Adrenal gland (tissue), 12 donors: Measurements from ENCODE around the gene GLE1. TPM values are rescaled to one million over a fixed set of nuclear protein-coding genes. Genes with fewer than 3 reads are reported as not detected.
"Not testable (repeated sequence)": the region's sequence is repeated elsewhere in the genome, so short reads cannot be mapped to it uniquely, and the experiment has no call there.

Experiments used
- DNase-seq, 7 donors: peaks; one replicate each; pipeline ENCODE4 v3.0.0-alpha.2; 2019 to 2020
- H3K27ac ChIP-seq, 5 donors: fragments of 200-600 bp; sonication (generic) in 4 of 5; 1 replicate in 3 of 5; 2 replicates in 2 of 5; pipeline versions ENCODE4 v1.5.1 to v1.8.0; 2016 to 2020; ENCODE audit warnings: mild to moderate bottlenecking in 1 of 5
- H3K27me3 ChIP-seq: fragments of 200-600 bp; 2 replicates; pipeline ENCODE4 v1.8.0; 2021
- H3K36me3 ChIP-seq, 2 donors: fragments of 200-600 bp; replicated peaks in 1 of 2; 1 replicate in 1 of 2; 2 replicates in 1 of 2; pipeline versions ENCODE4 v1.5.1 to v1.8.0; 2018 to 2022
- H3K4me1 ChIP-seq, 2 donors: fragments of 200-600 bp; replicated peaks in 1 of 2; 1 replicate in 1 of 2; 2 replicates in 1 of 2; pipeline versions ENCODE4 v1.5.1 to v1.8.0; 2018 to 2021
- H3K4me3 ChIP-seq, 4 donors: fragments of 200-600 bp; sonication (generic) in 3 of 4; one replicate each; pipeline ENCODE4 v1.5.1; 2016 to 2018
- H3K9me3 ChIP-seq, 3 donors: fragments of 200-600 bp; sonication (generic) in 1 of 3; replicated peaks in 1 of 3; 1 replicate in 2 of 3; 2 replicates in 1 of 3; pipeline versions ENCODE4 v1.5.1 to v1.8.0; 2016 to 2021
- CTCF ChIP-seq, 6 experiments: fragments of 450-650 bp in 4 of 6; fragments of 200-600 bp in 2 of 6; sonication (generic) in 1 of 6; IDR thresholded peaks; 1 replicate in 5 of 6; 2 replicates in 1 of 6; pipeline versions ENCODE4 v1.5.1 to v1.8.0; 2016 to 2021; ENCODE audit warnings: antibody characterized with exemption in 6 of 6, mild to moderate bottlenecking in 2 of 6, moderate library complexity in 1 of 6
- POLR2A ChIP-seq, 2 donors: fragments of 450-650 bp; IDR thresholded peaks; one replicate each; pipeline ENCODE4 v1.6.1; 2017; ENCODE audit warnings: antibody characterized with exemption in 2 of 2, mild to moderate bottlenecking in 2 of 2, moderate library complexity in 1 of 2
- WGBS, 4 donors: extraction: QIAGEN DNeasy Blood & Tissue Kit in 2 of 4; methylation state at CpG; one replicate each; pipeline versions ENCODE4 v1.1.5 to v1.1.7; 2013 to 2017; 5-methylcytosine and 5-hydroxymethylcytosine counted together
- intact Hi-C, 2 donors: fragments of 100-400 bp; cut with DNase I; formaldehyde crosslinking; loops; one replicate each; pipeline versions ENCODE4 v1.14.1 to v1.15.0; 2022 to 2023
- polyA plus RNA-seq, 3 donors: library from polyadenylated mRNA; stranded (reverse); fragments of 200-250 nt in 2 of 3; fragments of 350-450 nt in 1 of 3; fragmentation: Illumina TruSeq in 1 of 3; extraction: RNeasy Lipid Tissue Mini Kit (QIAGEN cat#74804) in 1 of 3; gene quantifications; one replicate each; pipeline ENCODE4 v1.2.3, GENCODE V29; 2013 to 2014
- total RNA-seq, 9 donors: library from RNA; depleted of rRNA in 4 of 9; stranded (reverse); fragments of >200 nt in 4 of 9; fragments of 120-200 nt in 1 of 9; fragmentation: NEBNext Ultra II Directional in 1 of 9; extraction: Animal tissue kit (Norgen Biotek cat#: 25700) in 1 of 9; gene quantifications; one replicate each; pipeline versions ENCODE4 v1.1.0 to v1.2.4, GENCODE V29; 2013 to 2023
- donor health status: healthy with polysubstance abuse.
- donor health status: Bipolar disorder and iron deficiency.
- donor health status: DM: yes; HTN: yes; CAD: no.
- donor health status: DM: no; HTN: no; CAD: no.
- donor health status: DM: no; HTN: no; CAD: no.
- donor health status: DM: yes; HTN: yes; CAD: no.

The GLE1 gene
- total and polyA plus RNA-seq, 12 donors = 13.1 to 81.9 (median 28.5) TPM

GRCh38 chr9:128499920-128500319, 4.6 kb upstream of the GLE1 start:
- TF ChIP-seq POLR2A (IDR thresholded peaks at IDR 0.05) (no peak), CTCF (IDR thresholded peaks at IDR 0.05) (no peak)
- H3K27ac ChIP-seq = no peak overlapping the region
- peaks cover 6 to 10% of the 10 kb centered on the region in 2 donors for H3K4me1 ChIP-seq
- DNase-seq = no peak
- peaks cover 0 to 57% of the 10 kb centered on the region in 2 donors for H3K36me3 ChIP-seq
- intact Hi-C loops = no loop called here
- H3K4me3 ChIP-seq = no peak overlapping the region
- no peaks in the 10 kb centered on the region for H3K27me3 ChIP-seq
- H3K9me3 ChIP-seq = no peaks in the 10 kb centered on the region
- 90 to 97% (median 93%) methylated on average over 15 of the region's 15 CpGs for WGBS, 4 donors

GRCh38 chr9:128503415-128503825, 1.1 kb upstream of the GLE1 start:
- Histone ChIP-seq H3K36me3 (peaks cover 0 to 31% of the 10 kb centered on the region in 2 donors), H3K4me3 (peak overlapping the region in 1 of 4 donors; percentile 73), H3K4me1 (peaks cover 15 to 25% of the 10 kb centered on the region in 2 donors), H3K27ac (peak overlapping the region in 1 of 5 donors; percentile 80)
- H3K9me3 ChIP-seq, H3K27me3 ChIP-seq, intact Hi-C loops, DNase-seq: not testable (repeated sequence)
- WGBS, 4 donors = 59 to 75% (median 68%) methylated on average over 14 of the region's 14 CpGs

- intact Hi-C loops = no loop called here
These were observed 649 bp upstream of the GLE1 start for GRCh38 chr9:128503870-128504269.

GRCh38 chr9:128505414-128505765, 871 bp downstream of the GLE1 start:
- Histone ChIP-seq H3K27ac (peak overlapping the region; percentile 80 to 92 (median 87)), H3K9me3 (no peaks in the 10 kb centered on the region), H3K27me3 (no peaks in the 10 kb centered on the region), H3K4me3 (peak overlapping the region in 3 of 4 donors; percentile 62 to 93 (median 73)), H3K4me1 (peaks cover 15 to 25% of the 10 kb centered on the region in 2 donors), H3K36me3 (peaks cover 0 to 28% of the 10 kb centered on the region in 2 donors)
- DNase-seq = peak in 3 of 7 donors; percentile 17 to 38 (median 31)
- TF ChIP-seq CTCF (IDR thresholded peaks at IDR 0.05) (no peak), POLR2A (IDR thresholded peaks at IDR 0.05) (no peak)
- WGBS, 4 donors = 16 to 23% (median 19%) methylated on average over 6 of the region's 6 CpGs
- intact Hi-C loops = no loop called here

More at GRCh38 chr9:128503870-128504269, 649 bp upstream of the GLE1 start:
- no peaks in the 10 kb centered on the region for H3K27me3 ChIP-seq
- H3K4me3 ChIP-seq = peak overlapping the region in 2 of 4 donors; percentile 62 to 73
- peak; percentile 38 to 78 (median 59) for DNase-seq
- H3K4me1 ChIP-seq = peaks cover 15 to 25% of the 10 kb centered on the region in 2 donors
- H3K36me3 ChIP-seq = peaks cover 0 to 28% of the 10 kb centered on the region in 2 donors
- no peak for TF ChIP-seq POLR2A (IDR thresholded peaks at IDR 0.05)
- 14 to 19% (median 16%) methylated on average over 11 of the region's 11 CpGs for WGBS, 4 donors
- H3K9me3 ChIP-seq = no peaks in the 10 kb centered on the region
- H3K27ac ChIP-seq = peak overlapping the region in 2 of 5 donors; percentile 80 to 85

- Histone ChIP-seq H3K27ac (peak overlapping the region in 2 of 5 donors; percentile 18 to 80), H3K36me3 (peaks cover 0 to 29% of the 10 kb centered on the region in 2 donors), H3K4me1 (peaks cover 15 to 25% of the 10 kb centered on the region in 2 donors)
- H3K27me3 ChIP-seq, H3K4me3 ChIP-seq, intact Hi-C loops, H3K9me3 ChIP-seq, DNase-seq: not testable (repeated sequence)
- WGBS, 4 donors = 85 to 88% (median 86%) methylated on average over 12 of the region's 12 CpGs
These were observed 1.4 kb downstream of the GLE1 start for GRCh38 chr9:128505906-128506305.

GRCh38 chr9:128512820-128513219, 8.3 kb downstream of the GLE1 start:
- no peak for DNase-seq
- Histone ChIP-seq H3K4me1 (no peaks in the 10 kb centered on the region), H3K27me3 (no peaks in the 10 kb centered on the region), H3K27ac (no peak overlapping the region), H3K4me3 (no peak overlapping the region), H3K36me3 (peaks cover 0 to 72% of the 10 kb centered on the region in 2 donors), H3K9me3 (no peaks in the 10 kb centered on the region)
- WGBS, 4 donors = 94 to 98% (median 96%) methylated on average over 9 of the region's 9 CpGs
- intact Hi-C loops = no loop called here
- TF ChIP-seq POLR2A (IDR thresholded peaks at IDR 0.05) (no peak), CTCF (IDR thresholded peaks at IDR 0.05) (no peak)
